Left kidney (tissue), 2 donors: ENCODE results near the gene PAQR5. TPM values are rescaled to one million over a fixed set of nuclear protein-coding genes. Genes with fewer than 3 reads are reported as not detected.
A peak's percentile ranks its signal among the peaks of the same experiment; 100 is the strongest.

Source experiments
- DNase-seq: peaks from one replicate; pipeline ENCODE4 v3.0.0-alpha.2; 2013
- polyA plus RNA-seq: library from polyadenylated mRNA; unstranded; fragments of 120-200 nt; gene quantifications from one replicate; pipeline ENCODE4 v1.2.1, GENCODE V29; 2013; ENCODE audit not compliant: insufficient read length

PAQR5 gene
- polyA plus RNA-seq, 1 donor: 35.1 TPM

- DNase-seq: no peak
These were observed 92.5 kb downstream of the PAQR5 start for GRCh38 chr15:69391046-69391757.

GRCh38 chr15:69392352-69392751, 93.6 kb downstream of the PAQR5 start:
- DNase-seq: no peak

DNA sequence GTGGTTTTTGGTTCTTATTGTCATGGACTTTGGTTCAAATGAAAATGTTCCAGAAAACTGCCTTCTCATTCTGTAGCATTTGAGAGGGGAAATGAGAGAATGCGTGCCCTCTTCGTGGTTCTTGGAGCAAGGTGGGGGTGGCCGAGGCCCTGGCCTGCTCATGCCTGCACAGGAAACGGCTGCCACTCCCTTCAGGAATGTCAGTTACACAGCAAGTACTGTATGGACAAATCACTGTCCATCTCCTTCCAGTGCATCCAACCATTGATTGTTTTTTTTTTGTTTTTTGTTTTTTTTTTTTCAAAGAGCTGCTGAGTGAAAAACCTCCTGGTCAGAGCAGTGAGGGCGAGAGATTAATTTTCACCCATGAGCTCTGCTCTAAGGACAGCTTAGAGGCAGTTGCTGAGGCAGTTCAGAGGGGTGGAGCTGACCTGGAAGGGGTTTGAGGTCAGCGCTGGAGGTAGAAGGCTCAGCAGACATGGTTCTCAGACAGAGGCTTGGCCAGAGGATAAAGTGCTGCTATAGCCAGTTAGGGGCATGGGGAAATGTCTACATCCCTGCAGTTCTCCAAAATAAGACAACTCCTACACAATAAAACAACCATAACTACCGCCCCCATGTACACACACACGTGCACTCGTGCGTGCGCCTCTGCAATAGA, 95.2 kb downstream of the PAQR5 start:
- DNase-seq: no peak

- DNase-seq: peak; percentile 77
These were observed 96.0 kb downstream of the PAQR5 start for GRCh38 chr15:69394556-69395282.

DNA sequence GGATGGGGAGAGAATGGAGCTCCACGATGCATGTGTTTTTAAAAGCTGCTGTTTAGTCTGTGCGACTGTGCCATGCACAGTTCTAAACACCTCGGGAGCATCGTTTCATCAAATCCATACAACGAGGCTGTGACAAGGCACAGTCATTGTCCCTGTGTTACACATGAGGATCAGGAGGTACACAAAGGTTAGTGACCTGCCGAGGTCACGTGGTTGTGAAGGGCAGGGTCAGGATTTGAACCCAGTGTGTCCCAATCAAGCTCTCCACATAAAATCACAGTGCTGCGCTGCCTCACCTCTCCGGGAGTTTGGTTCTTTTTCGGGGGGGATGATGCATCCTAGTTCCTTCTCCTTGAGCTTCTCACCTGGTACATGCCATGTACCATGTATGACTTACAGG, 96.7 kb downstream of the PAQR5 start:
- DNase-seq: no peak

DNA sequence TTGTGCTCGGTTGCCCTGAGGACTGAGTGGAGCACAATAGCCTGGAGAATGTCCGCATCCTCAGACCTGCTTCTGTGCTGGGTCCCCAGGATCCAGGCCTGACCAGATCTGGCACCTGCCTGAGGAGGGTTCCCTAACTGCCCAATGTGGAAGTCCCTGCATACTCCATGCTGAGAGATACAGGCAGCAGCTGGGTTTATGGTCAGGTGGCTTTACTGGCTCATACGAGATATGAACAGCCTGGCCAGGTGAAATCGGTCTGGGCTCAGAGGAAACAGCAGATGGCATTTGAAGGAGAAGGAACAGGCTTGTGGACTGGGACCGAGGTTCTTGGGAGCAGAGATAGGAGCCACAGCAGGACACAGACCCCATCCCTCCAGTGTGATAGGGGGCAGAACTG, 97.3 kb downstream of the PAQR5 start:
- DNase-seq: no peak

GRCh38 chr15:69398491-69398891, 99.8 kb downstream of the PAQR5 start:
- no peak for DNase-seq

GRCh38 chr15:69400850-69401249, 102.1 kb downstream of the PAQR5 start:
- no peak for DNase-seq

DNA sequence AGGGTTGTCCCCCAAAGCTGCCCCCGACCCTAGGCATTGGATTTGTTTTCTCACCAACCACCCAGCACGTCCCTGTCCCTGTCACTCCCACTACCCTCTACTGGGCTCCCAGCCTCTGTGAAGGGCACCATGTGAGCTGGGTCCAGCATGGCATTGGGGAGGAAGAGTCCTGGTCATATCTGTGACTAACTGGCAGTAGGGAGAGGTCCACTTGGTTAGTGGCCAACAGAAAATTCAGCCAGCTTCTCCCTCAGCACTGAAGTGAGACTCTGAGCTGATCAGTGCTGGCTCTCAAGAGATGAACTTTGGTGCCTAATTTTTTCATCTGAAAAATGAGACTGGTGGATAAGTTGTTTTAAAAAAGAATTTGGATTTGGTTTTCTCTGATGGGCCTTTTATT, 104.1 kb downstream of the PAQR5 start:
- no peak for DNase-seq

DNA sequence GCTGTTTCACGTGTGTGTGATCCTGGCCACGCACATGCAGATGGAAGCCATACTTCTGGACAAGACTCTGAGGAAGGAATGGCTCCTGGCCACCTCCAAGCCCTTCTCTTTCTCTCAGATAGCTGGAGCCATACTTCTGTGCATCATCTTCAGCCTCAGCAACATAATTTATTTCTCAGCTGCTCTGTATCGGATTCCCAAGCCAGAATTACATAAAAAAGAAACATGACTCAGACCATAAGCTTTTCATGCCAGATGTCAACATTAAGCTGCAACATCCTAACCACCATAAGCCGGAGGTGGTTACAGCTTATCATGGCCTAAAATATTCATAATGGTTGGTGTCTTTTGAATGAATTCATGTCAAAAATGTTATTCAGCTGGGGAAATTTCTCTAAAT, 104.9 kb downstream of the PAQR5 start:
- DNase-seq: no peak

- DNase-seq: no peak
These were observed 106.4 kb downstream of the PAQR5 start for GRCh38 chr15:69405110-69405509.

- DNase-seq: no peak
These were observed 109.1 kb downstream of the PAQR5 start for GRCh38 chr15:69407719-69408400.

GRCh38 chr15:69408841-69409240, 110.1 kb downstream of the PAQR5 start:
- no peak for DNase-seq

DNA sequence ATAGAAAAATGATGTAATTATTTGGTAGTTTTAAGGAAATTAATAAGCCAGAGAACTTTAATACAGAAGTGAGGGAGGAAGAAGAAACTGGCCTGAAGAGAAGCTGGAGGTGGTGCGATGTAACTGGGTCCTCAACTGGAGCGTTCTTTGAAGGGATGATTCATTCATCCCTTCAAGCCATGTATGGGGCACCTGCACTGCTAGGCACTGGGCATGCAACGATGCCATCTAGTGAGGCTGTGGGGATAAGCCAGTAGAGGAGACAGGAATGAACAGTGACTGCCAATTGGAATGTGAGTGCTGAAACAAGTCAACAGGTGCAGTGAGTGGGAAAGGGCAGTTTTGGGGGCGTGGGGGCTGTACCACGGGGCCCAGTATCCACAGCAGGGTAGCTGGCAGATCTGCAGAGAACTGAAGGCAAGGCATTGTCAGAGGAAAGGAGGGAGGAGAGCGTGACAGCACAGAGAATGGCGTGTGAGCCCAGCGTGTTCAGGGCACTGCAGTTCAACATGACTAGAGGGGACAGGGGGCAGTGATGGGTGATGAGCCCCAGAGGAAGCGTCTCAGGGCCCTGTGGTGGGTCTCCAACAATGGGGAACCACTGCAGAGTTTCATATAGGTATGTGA, 111.6 kb downstream of the PAQR5 start:
- no peak for DNase-seq

DNA sequence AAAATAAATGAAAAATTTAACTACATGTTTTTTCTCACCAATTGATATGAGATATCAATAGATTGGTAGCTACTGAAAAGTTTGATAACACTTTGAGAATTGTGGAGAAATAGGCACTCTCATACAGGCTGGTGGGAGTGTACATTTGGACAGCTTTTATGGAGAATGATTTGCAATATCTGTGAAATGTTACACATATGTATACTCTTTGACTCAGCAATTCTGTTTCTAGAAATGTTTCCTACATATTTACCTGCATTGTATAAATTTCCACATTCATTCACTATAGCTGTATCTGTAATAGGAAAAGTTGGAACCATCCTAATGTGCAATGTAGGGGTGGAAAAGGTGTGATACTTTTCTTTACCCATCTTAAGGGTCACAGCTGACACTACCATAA, 113.6 kb downstream of the PAQR5 start:
- DNase-seq: no peak

DNA sequence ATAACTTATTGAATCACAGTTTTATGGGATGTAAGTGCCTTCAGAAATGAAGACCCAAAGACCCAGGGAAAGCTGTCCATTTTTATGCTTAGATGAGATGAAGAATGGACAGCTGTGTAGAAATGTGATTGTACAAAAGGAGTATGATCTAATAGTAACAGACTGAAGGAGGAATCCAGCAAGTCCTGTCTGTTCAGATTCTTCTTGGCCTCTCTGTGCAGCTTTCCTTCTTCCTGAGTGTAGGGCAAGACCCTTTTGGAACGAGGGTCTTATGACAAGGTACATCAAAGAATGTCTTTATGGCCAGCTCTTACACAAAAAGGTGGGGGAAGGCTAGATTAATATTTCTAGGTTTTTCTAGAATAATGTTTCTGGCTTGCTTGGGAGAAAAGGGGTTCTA, 114.0 kb downstream of the PAQR5 start:
- no peak for DNase-seq

- DNase-seq: peak; percentile 93
These were observed 115.3 kb downstream of the PAQR5 start, which contains the start of gene KIF23 for GRCh38 chr15:69413822-69414700. Gene KIF23 (plus strand): TSS chr15:69414349. CDS start chr15:69414466, 117 bp downstream.

- DNase-seq: peak; percentile 46
These were observed 116.0 kb downstream of the PAQR5 start for GRCh38 chr15:69414701-69415167.

- peak; percentile 7 for DNase-seq
These were observed 116.7 kb downstream of the PAQR5 start for GRCh38 chr15:69415381-69415780.

GRCh38 chr15:69417581-69417980, 118.9 kb downstream of the PAQR5 start:
- no peak for DNase-seq

DNA sequence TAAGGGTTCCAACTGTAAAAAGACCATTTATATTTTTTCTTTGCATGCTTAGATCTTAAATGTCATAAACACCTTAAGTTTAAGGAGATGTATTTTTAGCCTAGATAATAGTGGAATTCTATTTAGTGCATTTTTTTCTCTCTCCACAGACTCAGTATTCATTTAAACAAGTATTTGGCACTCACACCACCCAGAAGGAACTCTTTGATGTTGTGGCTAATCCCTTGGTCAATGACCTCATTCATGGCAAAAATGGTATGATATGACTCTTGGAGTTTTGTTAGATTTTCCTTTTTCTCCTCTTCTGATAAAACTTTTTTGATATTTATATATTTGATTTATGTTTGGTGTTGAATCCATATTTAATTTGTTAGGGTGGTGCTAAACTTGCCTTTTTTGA, 122.8 kb downstream of the PAQR5 start:
- no peak for DNase-seq
